GM18526 (cell line): ENCODE measurements around the gene USP47.

Source experiments
- POLR2A ChIP-seq: IDR thresholded peaks from 3 replicates; pipeline ENCODE4 v1.6.1; 2011; ENCODE audit not compliant: insufficient read length; ENCODE audit errors: extremely low read depth

USP47 gene

DNA sequence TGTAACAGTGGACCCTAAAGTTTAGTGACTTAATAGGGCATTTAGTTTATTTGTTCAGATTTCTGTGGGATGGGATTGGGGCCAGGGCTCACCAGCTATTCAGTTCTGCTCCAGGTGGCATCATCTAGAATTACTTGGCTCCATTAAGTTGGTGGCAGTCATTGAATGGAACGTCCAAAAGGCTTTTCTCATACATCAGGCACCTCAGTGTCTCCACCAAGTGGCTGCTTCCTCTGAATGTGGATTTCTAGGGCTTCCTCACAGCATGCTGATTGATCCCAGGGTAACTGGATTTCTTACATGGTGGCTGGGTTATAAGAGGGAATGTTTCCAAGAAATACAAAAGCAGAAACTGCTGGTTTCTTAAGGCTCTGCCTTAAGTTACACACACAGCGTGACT lies 34.7 kb downstream of the USP47 start:
- no peak for TF ChIP-seq POLR2A

DNA sequence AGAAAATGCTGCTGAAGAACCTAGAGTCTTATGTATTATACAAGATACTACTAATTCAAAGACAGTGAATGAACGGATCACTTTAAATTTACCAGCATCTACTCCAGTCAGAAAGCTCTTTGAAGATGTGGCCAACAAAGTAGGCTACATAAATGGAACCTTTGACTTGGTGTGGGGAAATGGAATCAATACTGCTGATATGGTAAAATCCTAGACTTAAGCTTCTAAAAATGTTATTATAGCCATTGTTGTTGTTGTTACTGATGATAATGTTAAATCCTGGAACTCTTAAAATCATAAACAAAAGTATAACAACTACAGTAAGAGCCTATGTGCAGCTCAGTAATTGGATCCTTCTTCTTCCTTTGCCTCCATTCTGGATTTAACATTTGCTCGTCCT lies 38.4 kb downstream of the USP47 start:
- TF ChIP-seq POLR2A = no peak

DNA sequence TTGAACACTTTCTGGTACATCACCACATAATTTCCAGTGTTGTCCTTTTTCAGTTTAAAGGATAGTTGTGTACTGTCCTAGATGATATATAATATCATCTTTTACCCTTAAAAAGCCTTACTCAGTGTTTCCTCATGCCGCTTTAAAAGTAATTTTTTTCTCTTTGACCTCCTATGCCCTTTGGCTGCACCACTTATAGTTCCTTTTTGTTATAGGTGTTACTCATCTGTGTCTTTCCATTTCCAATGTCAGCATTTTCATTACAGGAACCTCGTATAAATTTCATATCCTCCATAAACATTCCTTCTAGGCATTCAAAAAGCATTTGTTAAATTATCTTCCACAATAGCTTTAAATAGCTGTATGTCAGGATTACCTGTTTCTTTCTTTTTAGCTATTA lies 40.8 kb downstream of the USP47 start:
- no peak for TF ChIP-seq POLR2A

DNA sequence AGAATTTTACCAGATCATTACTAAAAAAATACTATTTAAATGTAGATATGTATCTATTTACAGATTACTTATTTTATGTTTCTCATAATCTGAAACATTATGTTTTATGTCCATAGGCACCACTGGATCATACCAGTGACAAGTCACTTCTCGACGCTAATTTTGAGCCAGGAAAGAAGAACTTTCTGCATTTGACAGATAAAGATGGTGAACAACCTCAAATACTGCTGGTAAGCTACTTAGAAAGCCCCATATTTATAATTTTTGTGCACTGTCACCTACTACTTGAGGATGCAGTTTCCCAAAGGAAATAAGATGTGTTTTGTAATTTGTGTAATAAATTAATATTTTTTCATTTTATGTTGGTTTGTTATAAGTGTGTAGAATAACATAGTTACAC lies 42.6 kb downstream of the USP47 start:
- TF ChIP-seq POLR2A = no peak

GRCh38 chr11:11884774-11885481 lies 43.2 kb downstream of the USP47 start:
- no peak for TF ChIP-seq POLR2A

DNA sequence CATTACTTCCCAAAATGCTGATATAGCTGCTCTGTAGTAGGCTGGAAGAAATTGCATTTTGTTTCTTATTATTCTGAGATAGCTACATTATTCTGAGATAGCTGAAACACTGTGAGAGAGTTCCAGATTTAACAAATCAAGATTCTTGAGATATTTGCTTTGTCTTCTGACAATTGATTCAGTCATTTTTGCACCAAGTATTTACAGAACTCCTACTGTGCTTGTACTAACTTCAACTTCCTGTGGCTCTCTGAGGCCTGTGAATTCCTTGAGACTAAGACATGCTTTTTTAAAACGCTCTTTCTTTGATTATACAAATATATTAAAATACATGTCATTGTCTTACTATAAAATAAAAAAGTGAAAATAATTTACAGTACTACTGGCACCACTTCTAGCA lies 52.7 kb downstream of the USP47 start:
- TF ChIP-seq POLR2A = no peak

GRCh38 chr11:11895672-11896071 lies 53.9 kb downstream of the USP47 start:
- TF ChIP-seq POLR2A = no peak

DNA sequence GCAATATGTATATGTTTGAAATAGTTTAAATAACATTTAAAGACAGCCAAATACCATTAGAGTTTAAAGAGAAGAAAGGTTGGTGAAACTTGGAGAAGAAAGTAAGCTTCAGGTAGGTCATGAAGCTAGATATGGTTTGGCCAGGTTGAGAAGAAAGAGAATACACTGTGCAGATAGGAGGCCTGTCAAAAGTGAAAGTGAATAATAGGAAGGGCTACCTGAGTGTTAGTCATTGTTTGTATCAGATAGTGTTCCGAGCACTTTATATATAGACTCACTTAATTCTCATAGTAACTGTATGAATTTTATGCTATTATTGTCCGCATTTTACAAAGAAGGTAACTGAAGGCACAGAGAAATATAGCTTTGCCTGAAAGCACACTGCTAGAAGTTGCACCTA lies 56.9 kb downstream of the USP47 start:
- TF ChIP-seq POLR2A = no peak

DNA sequence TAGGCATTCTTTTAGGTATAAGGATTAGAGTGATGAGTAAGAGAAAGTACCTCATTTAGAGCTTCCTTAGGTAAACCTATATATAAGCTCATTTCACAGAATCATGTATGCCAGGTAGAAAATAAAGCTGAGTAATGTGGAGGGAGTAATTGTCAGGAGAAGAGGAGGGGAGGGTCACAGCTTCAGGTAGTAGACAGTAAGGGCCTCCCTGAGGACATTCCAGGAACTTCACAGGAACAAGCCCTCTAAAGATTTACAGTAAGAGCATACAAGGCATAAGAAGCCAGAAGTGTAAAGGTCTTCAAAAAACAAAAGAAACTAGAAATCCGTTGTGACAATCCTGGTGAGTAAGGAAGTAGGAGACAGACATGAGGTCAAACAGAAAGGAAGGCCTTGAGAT lies 57.6 kb downstream of the USP47 start:
- no peak for TF ChIP-seq POLR2A

- TF ChIP-seq POLR2A = no peak
These were observed 60.2 kb downstream of the USP47 start for GRCh38 chr11:11901929-11902328.

- TF ChIP-seq POLR2A = no peak
These were observed 68.0 kb downstream of the USP47 start for GRCh38 chr11:11909727-11910126.

DNA sequence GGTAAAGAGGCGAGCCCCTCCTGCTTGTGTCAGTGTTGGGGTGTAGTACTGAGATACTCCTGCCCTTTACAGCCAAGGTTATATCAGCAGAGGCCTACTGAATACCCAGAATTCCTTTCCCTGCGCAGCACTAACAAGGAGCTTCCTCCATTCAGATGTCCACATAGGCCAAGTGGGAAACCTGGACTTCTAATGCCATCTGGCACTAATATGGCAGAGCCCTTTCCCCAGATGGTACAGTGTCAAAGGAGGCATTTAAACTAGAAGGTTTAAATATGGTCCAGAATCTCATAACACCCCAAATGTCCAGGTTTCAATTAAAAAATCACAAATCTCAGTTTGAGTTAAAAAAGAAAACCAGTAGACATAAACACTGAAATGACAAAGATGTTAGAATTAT lies 68.8 kb downstream of the USP47 start:
- no peak for TF ChIP-seq POLR2A

GRCh38 chr11:11913395-11913794 lies 71.6 kb downstream of the USP47 start:
- no peak for TF ChIP-seq POLR2A

- TF ChIP-seq POLR2A = no peak
These were observed 73.9 kb downstream of the USP47 start for GRCh38 chr11:11915625-11916024.

- no peak for TF ChIP-seq POLR2A
These were observed 75.2 kb downstream of the USP47 start for GRCh38 chr11:11916981-11917399.

DNA sequence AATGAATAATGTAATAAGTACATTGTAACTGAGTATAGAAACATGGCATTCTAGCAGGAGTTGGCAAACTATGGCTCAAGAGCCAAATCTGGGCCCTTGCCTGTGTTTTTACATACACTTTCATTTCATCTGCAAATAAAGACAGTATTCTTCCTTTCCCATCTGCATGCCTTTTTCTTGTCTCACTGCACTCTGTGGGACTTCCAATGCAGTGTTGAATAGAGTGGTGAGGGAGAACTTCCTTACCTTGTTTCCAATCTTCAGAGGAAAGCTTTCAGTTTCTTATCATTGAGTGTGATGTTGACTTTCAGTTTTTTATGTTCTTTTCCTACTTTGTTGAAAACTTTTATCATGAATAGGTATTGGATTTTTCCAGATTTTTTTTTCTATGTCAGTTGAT lies 82.1 kb downstream of the USP47 start:
- TF ChIP-seq POLR2A = no peak

GRCh38 chr11:11929920-11930319 lies 88.1 kb downstream of the USP47 start:
- TF ChIP-seq POLR2A = no peak

DNA sequence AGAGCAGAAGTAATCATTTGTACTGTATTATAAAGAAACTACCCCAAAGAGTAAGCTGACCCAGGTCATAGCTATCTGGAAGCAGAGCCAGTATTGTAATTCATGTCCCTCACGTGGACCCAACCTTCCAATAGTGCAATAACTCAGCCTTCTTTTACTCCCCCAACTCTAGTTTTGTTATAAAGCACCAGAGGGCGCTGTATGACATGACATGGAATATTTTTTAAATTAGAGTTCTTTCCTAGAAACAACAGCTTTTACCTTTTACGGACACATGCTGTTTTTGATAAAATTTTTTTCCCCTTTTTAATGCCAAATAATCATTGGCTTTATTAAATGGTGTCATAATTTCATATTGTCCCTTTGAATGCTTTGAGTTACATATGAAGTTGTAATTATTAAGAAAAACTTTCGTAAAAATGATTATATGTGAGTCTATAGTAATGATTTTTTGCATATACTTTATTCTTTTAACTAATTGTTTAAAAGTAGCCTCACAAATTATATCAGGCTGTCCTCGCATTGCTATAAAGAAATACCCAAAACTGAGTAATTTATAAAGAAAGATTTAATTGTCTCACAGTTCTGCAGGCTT lies 89.8 kb downstream of the USP47 start:
- no peak for TF ChIP-seq POLR2A

DNA sequence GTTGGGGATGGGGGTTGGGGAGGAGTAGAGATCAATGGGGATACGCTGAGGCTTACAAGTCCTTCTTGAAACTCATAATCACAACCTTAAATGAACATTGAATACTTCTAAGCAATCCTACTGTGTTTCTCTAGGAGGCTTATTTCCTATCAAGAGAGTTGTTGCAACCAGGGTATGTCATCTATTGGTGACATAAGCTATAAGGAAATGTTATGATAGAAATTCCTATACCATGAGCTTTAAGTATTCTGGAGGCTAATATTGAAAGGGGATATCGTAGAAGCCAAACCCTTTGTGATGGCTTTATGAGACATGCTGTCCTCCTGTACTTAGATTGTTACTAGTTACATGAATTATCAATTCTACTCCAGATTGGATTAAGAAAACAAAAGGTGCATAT lies 93.8 kb downstream of the USP47 start:
- no peak for TF ChIP-seq POLR2A
